GM18858 (cell line): Measurements from ENCODE around the gene TRMT44.

Experiments used
- ATAC-seq: cut with Tn5 transposase; IDR thresholded peaks from one replicate; pipeline ENCODE4 v1.9.1; 2021; ENCODE audit not compliant: unreplicated experiment

TRMT44 gene, protein sequence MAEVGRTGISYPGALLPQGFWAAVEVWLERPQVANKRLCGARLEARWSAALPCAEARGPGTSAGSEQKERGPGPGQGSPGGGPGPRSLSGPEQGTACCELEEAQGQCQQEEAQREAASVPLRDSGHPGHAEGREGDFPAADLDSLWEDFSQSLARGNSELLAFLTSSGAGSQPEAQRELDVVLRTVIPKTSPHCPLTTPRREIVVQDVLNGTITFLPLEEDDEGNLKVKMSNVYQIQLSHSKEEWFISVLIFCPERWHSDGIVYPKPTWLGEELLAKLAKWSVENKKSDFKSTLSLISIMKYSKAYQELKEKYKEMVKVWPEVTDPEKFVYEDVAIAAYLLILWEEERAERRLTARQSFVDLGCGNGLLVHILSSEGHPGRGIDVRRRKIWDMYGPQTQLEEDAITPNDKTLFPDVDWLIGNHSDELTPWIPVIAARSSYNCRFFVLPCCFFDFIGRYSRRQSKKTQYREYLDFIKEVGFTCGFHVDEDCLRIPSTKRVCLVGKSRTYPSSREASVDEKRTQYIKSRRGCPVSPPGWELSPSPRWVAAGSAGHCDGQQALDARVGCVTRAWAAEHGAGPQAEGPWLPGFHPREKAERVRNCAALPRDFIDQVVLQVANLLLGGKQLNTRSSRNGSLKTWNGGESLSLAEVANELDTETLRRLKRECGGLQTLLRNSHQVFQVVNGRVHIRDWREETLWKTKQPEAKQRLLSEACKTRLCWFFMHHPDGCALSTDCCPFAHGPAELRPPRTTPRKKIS

DNA sequence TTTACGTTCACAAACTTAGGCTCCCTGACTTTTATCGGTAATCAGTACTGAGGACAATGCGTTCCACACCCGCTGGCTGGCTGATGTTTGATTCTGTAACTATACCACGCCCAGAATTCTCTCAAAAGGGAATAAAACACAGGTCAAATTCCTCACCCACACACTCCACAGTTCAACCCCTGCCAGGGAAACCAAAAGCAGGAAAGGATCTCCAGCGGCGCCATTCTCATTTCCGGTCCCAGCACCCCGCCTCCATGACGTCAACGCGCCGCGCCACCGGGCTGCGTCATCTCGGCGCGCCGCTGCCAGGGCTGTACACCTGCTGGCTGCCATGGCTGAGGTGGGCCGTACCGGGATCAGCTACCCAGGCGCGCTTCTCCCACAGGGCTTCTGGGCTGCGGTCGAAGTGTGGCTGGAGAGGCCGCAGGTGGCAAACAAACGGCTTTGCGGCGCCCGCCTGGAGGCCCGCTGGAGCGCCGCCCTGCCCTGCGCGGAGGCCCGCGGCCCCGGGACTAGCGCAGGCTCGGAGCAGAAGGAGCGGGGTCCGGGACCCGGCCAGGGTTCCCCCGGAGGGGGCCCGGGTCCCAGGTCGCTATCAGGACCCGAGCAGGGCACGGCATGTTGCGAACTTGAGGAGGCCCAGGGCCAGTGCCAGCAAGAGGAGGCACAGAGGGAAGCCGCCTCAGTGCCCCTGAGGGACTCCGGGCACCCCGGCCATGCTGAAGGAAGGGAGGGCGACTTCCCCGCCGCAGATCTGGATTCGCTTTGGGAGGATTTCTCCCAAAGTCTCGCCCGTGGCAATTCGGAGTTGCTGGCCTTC is at the start of gene TRMT44, which contains the start of gene ACOX3:
Gene TRMT44, plus strand, starts transcription at position 286 of the 820 bp plus-strand sequence. Its CDS starts 46 bp downstream, at position 332.
Gene ACOX3, minus strand, starts transcription at position 232 of the 820 bp plus-strand sequence. CDS start 24,202 bp downstream, outside the sequence.
- ATAC-seq: peak; percentile 76

DNA sequence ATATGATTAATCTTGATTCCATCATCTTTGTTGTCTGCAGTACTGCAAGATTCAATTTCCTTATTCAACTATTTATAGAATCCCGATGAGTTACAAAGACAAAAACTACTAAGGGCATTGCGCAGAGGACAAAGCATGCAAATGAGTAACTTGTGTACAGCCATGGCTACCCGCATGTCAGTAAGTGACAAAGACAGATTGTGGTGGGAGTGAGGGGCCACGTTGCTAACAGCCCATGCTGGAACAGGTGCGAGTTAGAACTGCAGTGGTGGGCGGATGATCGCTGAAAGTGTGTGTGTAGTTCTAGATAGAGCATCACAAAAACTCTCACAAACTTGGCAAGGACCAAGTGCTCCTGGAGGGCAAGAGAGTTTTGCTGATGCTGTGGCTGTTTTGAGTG is 49.5 kb upstream of the TRMT44 start:
- ATAC-seq: no peak

DNA sequence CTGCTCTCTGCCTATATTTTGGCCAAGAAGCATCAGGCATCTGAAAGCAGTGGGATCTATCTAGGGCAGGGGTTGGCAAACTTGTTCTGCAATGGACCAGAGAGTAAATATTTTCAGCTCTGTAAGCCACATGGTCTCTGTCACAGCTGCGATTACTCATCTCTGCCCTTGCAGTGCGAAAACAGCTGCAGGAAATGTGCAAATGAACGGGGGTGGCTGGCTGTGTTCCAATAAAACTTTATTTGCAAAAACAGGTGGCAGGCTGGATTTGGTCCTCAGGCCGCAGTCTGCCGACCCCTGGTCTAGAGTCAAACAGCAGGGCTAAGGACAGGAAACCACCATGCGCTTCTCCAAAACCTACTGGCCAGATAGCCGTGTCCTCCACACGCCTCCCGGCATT is 48.6 kb upstream of the TRMT44 start:
- ATAC-seq: peak; percentile 89

DNA sequence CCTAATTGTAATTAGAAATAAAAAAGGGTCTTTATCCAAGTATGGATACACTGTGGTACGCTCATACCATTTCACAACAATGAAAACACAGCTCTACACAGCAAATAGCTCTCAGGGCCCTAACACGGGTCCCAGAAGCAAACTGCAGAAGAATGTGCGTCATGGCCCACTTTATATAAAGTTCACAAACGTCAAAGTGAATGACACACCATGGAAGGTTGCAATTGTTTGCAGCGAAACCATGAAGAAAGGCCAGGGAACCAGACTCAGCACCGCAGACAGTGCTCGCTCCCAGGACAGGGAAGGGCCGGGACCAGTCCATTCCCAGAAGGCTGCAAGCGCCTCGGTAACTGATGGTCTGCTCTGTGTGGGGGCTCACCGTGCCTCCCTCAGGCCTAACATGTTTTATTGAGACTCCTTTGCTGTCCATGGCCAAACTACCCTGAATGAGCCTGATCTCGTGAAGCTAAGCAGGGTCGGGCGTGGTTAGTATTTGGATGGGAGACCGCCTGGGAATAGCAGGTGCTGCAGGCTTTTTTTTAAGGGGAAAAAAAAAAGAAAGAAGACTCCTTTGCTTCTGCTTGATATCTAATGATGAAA is 47.9 kb upstream of the TRMT44 start:
- ATAC-seq: no peak

DNA sequence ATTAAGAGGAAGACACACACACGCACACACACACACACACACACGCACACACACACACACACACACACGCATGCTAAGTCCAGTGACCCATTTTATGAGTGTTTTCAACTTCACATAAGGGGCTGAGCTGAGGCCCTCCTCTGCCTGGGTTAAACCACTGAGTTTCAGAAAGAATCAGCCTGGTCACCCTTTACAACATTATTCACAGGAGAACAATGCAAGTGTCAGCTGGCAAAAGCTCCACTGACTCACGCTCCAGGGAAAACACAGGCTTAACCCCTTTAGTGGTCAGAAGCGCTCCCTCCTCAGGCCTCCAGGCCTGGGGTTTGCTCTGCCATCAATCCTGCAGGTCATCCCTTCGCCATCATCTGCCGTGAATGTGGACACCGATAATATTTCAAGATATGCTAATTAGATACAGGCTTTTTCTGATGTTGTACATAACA is 47.0 kb upstream of the TRMT44 start:
- ATAC-seq: no peak

DNA sequence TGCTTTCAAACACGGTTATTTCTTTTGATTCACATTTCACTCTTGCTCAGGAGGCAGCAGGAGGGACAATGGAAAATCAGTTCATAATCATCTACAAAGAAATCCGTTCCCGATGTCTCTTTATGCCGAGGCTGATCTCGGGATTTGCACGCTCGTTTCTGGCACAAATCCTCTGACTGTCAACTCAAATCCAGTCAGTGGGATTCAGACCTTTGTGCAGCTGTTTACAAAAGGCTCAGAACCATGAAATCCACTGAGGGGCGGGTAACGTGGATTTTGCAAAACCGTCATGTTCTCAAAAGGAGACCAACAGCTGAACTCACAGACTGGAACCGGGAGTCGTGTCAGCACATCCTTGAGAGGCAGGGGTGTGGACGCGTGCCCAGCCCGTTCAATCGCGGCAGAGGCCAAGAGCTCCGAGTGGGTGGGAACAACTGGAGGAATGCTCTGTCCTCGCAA is 46.5 kb upstream of the TRMT44 start:
- ATAC-seq: no peak

DNA sequence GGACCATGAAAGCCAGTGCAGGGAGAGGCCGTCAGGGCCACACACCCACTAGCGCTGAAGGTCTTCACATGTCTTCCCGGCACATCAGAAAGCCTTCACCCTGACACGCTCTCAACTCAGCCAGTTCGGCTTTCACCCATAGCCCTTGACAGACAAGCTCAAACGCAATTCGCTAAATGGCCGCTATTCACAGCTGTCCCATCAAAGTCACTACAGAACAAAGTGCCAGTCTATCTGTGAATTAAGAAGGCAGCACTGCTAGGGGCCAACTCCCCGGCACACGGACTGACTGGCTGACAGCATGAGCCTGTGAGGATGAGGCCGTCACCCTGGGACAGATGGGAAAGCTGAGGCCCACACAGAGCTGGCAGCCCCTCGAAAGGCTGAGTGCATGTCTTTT is 45.8 kb upstream of the TRMT44 start:
- no peak for ATAC-seq

DNA sequence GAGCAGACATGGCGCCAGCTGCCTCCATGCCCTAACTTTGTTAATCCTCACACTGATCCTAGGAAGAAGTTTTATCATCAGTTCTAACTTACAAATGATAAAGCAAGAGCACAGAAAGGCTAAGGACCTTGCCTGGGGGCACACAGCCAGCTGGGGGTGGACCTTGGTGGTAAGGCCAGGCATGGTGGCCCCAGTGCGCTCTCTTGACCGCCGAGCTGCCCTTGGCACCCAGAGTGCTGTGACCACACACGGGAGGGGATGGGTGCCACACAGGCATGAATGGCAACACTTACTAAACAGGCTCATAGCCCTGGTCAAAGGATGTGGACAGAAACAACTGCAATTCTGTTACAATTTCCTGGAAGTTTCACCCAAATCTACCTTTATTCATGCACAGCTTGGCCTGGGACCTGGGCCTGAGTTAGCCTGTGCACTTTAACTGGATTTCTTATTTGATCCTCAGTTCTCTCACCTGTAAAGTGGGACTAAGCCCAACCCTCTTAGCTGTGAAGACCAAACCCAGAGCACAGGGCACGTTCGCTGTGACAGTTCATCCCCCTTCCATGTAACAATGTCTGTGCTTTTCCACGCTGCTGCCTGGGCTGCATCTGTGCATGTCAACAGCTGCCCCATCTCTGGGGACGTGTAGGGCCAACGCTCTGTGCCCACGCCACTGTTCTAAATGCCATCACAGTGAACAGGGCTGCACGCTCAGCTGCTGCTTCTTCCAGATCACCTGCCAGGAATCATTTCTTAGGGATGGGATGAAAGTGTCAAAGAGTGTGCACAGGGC is 44.9 kb upstream of the TRMT44 start:
- no peak for ATAC-seq

DNA sequence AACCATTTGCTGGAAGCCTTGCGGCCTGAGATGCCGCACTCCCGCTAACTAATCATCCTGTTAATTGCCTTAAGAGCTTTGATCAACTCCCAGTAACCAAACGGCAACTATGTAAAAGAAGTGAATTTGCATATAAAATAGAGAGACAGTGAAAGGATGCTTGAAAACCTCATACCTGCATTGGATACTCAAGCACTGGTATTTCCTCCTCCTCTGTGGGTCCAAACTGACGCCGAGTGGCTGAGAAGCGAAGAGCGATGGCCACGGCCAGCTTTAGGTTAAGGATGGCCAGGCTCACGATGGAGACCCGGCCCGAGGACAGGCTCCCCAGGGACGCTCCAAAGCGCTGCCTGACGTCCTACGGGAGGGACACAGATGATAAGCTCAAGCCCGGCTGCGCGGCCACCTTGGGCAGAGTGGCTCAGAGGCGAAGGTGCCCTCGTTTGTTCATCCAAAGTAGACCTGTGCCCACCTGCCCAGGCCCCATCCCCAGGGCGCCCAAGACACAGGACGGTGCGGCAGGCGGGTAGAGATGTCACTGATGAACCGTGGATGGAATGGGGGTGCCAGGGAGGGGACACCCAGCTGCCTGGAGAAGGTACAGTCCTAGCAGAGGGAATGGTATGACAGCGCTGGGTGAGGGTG is 43.7 kb upstream of the TRMT44 start:
- no peak for ATAC-seq

DNA sequence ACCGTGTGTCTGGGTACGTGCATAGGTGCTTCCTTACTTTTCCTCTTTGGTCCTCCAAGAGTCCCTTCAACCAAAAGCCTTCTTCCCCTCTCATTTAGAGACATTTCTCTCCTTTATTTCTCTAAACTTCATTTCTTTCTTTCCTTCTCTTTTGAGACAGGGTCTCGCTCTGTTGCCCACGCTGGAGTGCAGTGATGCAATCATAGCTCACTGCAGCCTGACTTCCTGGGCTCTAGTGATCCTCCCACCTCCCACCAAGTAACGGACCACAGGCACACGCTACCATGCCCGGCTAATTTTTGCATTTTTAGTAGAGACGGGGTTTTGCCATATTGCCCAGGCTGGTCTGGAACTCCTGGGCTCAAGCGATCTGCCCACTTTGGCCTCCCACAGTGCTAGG is 42.2 kb upstream of the TRMT44 start:
- ATAC-seq: no peak

DNA sequence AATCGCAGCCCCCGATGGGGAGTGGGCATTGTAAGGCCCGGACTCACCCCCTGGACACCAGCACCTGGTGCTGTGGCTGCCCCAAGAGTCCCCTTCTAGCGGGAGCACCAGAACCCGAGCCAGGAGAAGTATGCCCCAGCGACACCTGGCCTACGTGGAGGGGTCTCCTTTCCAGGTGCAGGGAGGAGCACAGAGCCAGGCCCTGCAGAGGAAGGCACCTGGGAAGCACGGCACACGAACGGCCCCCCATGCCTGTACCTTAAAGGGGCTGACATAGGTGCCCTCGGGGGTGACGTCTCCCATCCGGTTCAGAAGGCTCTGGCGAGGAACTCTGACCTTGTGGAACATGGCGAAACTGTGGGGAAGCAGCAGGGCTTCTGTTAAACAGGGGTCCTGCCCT is 41.3 kb upstream of the TRMT44 start:
- ATAC-seq: no peak

DNA sequence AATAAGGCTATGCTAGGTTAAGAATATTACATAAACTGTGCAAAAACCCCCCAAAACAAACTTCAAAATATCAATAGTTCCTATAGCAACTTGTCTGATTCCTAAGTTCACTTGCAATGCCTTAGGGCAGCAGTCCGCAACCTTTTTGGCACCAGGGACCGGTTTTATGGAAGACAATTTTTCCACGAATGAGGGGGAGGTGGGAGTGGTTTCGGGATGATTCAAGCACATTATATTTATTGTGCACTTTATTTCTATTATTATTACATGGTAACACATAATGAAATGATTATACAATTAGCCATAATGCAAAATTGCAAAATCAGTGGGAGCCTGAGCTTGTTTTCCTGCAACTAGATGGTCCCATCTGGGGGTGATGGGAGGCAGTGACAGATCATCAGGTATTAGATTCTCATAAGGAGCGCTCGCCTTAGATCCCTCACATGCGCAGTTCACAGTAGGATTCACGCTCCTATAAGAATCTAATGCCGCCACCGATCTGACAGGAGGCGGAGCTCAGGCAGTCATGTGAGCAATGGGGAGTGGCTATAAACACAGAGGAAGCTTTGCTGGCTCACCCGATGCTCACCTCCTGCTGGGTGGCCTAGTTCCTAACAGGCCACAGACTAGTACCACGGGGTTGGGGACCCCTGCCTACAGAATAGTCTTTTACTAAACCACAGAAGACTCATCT is 39.8 kb upstream of the TRMT44 start:
- no peak for ATAC-seq

DNA sequence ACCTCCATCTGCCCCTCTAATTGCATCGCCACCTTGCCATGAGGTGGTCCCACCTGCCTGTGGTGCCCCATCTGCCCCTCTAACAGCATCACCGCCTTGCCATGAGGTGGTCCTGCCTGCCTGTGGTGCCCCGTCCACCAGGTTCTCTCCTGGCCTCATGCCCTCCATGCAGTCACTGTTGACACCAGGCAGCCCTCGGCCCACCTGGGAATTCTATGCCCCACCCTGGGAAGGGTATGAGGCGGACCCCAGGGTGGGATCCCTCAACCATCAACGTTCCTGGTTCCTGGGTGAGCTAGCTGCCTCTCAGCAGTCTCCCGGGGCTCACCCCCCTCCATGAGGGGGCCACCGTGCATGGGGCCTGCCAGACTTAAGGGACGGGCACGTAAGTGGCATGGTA is 38.9 kb upstream of the TRMT44 start:
- ATAC-seq: no peak

DNA sequence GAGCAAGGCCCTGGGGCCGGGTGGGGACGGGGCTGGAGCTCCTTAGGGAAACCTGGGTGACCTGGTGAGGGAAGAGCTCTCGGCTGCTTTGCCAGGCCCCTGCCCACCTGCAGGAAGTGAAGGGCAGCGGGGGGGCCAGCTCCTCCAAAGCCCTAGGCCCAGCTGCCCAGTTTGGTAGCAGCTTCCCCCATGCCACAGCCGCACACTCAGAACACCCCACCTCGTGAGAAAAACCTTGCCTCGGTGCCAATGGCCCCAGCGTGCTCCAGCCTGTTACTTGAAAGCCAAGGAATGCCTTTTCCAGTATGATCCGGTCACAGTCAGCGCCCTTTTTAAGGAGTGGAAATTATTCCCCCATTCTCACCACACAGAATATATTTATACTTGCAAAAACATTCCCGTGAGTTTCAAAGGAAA is 38.4 kb upstream of the TRMT44 start:
- no peak for ATAC-seq

DNA sequence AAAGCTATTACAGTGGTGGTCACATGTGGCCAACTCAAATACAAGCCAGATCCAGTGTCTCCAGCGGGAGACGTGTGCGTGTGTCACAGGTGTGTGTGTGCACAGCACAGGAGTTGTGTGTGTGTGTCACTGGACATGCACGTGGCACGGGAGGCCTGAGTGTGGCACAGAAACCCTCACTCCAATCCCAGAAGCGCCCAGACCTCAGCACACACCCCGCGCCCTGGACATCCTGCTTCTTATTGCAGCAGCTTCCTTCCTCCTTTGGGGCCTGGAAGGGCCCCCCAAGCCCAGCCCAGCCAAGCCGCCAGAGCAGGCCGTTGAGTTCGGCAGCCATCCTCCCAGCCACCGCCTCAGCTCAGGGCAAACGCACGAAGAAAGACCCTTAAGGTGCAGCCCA is 37.9 kb upstream of the TRMT44 start:
- no peak for ATAC-seq

DNA sequence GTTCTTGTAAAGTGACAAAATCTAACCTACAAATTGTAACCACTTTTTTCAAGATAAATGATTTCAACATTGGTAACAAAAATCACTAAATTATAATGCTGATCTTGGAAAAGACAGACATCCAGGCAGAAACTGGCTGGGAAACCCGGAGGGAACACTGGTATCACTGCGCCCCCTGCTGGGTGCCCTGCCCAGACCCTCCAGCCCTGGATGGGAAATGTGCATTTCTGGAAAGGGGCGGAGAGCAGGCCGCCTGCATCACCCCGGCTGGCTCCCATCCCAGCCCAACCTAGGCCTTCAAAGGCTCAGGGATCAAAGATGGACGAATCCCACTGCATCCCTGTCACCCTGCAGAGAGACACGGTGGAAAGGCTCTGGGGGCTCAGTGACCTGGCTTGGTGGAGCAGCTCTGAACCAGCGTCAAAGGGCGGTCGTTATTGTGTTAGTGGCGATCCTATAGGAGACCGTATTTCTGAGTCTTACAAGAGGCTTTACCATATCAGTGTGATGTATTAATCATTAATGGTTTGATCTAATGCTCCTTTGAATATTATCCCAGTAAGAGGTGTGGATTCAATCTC is 37.3 kb upstream of the TRMT44 start:
- no peak for ATAC-seq

DNA sequence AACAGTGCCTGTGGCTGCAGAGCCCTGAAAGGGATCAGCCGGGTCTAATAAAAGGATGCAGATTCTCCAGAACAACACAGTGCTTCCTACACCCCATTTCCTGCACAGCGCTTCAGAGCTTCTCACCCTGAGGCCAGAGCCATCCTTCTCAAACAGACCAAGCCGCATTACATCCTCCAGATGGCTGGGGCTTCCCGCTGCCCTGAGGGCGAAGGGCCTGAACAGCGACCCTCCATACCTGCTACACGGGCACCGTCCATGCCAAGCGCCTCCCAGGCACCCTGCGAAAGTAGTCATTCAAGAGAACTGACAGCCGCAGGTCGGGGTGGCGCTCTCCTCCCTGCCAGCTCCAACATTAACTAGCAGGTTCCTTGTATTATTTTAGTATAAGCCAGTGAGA is 36.6 kb upstream of the TRMT44 start:
- no peak for ATAC-seq

DNA sequence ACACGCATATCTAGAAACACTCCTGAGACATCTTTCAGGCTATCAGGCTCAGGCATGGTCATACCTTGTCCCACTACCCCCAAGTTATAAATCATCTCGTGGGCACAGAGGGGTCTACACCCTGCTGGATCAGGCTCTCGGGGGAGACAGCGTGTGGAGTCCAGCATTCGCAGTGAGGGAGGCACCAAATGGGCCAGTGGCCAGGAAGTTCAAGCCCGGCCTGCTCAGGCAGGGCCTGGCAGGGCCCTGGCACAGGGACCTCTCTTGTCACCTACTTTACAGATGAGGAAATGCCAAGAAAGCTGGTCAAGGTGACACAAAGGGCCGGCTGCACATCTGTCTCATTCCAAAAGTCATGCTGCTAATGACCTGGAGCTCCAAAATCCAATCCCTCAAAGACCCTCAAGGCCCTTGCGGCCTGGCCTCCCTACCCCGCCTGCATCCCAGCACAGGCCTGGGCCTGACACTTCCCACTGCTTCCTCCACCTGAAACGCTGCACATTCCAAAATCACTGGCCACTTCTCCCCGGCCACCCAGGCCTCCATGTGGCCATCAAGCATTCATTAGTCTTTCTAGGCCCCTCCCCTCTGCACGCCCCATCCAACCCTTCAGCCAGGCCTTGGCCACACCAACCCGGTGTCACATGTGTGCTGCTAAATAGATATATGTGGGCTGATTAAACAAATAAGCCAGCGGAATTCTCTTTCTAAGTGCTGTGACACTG is 35.6 kb upstream of the TRMT44 start:
- no peak for ATAC-seq
